Colonic mucosa (tissue), 4 donors: Measurements from ENCODE around the gene AUNIP. TPM values are rescaled to one million over a fixed set of nuclear protein-coding genes. Genes with fewer than 3 reads are reported as not detected.

Experiments used
- DNase-seq: peaks from one replicate; pipeline ENCODE4 v3.0.0-alpha.2; 2020
- H3K27ac ChIP-seq: fragments of 200-600 bp; one replicate; pipeline ENCODE4 v1.8.0; 2021
- H3K27me3 ChIP-seq: fragments of 200-600 bp; one replicate; pipeline ENCODE4 v1.8.0; 2021
- H3K36me3 ChIP-seq: fragments of 200-600 bp; one replicate; pipeline ENCODE4 v1.8.0; 2021
- H3K4me1 ChIP-seq: fragments of 200-600 bp; one replicate; pipeline ENCODE4 v1.8.0; 2021; ENCODE audit warnings: mild to moderate bottlenecking
- H3K4me3 ChIP-seq: fragments of 200-600 bp; one replicate; pipeline ENCODE4 v1.8.0; 2021
- H3K9ac ChIP-seq, 2 donors: one replicate each; pipeline ENCODE4 v1.7.0; 2013; ENCODE audit warnings: control low read depth in 2 of 2, low read depth in 2 of 2, low read length in 2 of 2
- H3K9me3 ChIP-seq: fragments of 200-600 bp; one replicate; pipeline ENCODE4 v1.8.0; 2021
- intact Hi-C: fragments of 100-400 bp; cut with DNase I; formaldehyde crosslinking; loops from one replicate; pipeline ENCODE4 v1.14.1; 2022
- microRNA-seq: library from miRNA; unstranded; fragments of <30 nt; microRNA quantifications from one replicate; pipeline ENCODE4, GENCODE V29; 2019
- total RNA-seq, 2 donors: library from RNA; stranded (reverse); fragmentation: NEBNext Ultra II Directional in 1 of 2; extraction: Animal tissue kit (Norgen Biotek cat#: 25700) in 1 of 2; gene quantifications; one replicate each; pipeline ENCODE4 v1.2.1, GENCODE V29; 2021
- TF ChIP-seq, protein P1 (sequence below): fragments of 200-600 bp; IDR thresholded peaks from one replicate; pipeline ENCODE4 v1.8.0; 2022; ENCODE audit warnings: antibody characterized with exemption, mild to moderate bottlenecking
- donor health status: healthy.
- donor health status: DM: no; HTN: no; CAD: no.
- donor health status: DM: no; HTN: no; CAD: no.

Gene AUNIP
- total RNA-seq, 2 donors from 2014 or later = 1.2 to 4.8 TPM

DNA sequence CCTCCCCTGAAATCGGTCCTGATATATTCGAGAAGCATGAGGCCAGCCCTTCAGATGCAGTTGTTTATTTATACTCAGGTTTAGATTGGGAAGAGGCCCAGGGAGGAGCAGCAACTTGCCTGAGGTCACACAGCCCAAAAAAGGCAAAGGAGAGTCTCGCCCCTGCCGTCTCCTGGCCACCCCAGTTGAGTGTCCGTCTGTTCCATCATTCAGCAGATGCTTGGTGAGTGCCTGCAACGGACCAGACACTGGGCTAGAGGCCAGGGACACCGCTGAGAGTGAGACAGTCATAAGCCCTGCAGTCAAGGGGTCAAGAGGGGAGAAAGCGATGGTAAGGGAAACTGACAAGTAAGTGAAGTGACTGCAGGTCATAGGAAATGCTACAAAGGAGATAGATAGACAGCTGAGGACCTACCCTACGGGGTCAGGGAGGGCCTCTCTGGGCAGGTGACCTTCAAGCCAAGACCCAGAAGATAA, 74.6 kb downstream of the AUNIP start:
- DNase-seq = no peak
- H3K9ac ChIP-seq = no peak overlapping the region
- intact Hi-C loops = no loop called here
- H3K27me3 ChIP-seq = no peaks in the 10 kb centered on the region
- no peaks in the 10 kb centered on the region for H3K36me3 ChIP-seq
- no peaks in the 10 kb centered on the region for H3K4me1 ChIP-seq
- no peak overlapping the region for H3K4me3 ChIP-seq
- no peaks in the 10 kb centered on the region for H3K9me3 ChIP-seq
- TF ChIP-seq, protein P1, sequence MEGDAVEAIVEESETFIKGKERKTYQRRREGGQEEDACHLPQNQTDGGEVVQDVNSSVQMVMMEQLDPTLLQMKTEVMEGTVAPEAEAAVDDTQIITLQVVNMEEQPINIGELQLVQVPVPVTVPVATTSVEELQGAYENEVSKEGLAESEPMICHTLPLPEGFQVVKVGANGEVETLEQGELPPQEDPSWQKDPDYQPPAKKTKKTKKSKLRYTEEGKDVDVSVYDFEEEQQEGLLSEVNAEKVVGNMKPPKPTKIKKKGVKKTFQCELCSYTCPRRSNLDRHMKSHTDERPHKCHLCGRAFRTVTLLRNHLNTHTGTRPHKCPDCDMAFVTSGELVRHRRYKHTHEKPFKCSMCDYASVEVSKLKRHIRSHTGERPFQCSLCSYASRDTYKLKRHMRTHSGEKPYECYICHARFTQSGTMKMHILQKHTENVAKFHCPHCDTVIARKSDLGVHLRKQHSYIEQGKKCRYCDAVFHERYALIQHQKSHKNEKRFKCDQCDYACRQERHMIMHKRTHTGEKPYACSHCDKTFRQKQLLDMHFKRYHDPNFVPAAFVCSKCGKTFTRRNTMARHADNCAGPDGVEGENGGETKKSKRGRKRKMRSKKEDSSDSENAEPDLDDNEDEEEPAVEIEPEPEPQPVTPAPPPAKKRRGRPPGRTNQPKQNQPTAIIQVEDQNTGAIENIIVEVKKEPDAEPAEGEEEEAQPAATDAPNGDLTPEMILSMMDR = no peak
- H3K27ac ChIP-seq = no peak overlapping the region

Small RNAs within 50 kb of the gene (microRNA-seq; reads per million reads assigned to microRNA genes)
- gene MIR3917 = 2.2 reads per million

Other genes with a start within 250 kb of the AUNIP start
- 1 to 10 TPM; 2.7 to 4.3 TPM for gene MAN1C1, start 242.7 kb downstream of the AUNIP start, total RNA-seq
- gene SELENON, start 59.3 kb downstream of the AUNIP start, total RNA-seq = 10 to 100 TPM; 39.6 to 43.3 TPM
- gene MTFR1L, start 39.5 kb downstream of the AUNIP start, total RNA-seq = 10 to 100 TPM; 36.3 to 48.6 TPM
- 1 to 10 TPM; 2.5 to 3.4 TPM for gene PAQR7, start 16.3 kb upstream of the AUNIP start, total RNA-seq
- gene STMN1, start 47.0 kb upstream of the AUNIP start, total RNA-seq = 100 to 1,000 TPM in 1 of 2 donors, 10 to 100 TPM in 1; 79.1 to 149 TPM
- gene PAFAH2, start 138.6 kb upstream of the AUNIP start, total RNA-seq = 10 to 100 TPM; 34.8 to 40.8 TPM
- gene EXTL1, start 162.3 kb upstream of the AUNIP start, total RNA-seq = under 1 TPM; 0.05 to 0.29 TPM
- under 1 TPM; 0.27 to 0.42 TPM for gene SLC30A2, start 186.7 kb upstream of the AUNIP start, total RNA-seq
- gene TRIM63, start 208.2 kb upstream of the AUNIP start, total RNA-seq = under 1 TPM in 1 of 2 donors, not detected in 1; 0.15 TPM